DOHH2 (cell line): Measurements from ENCODE around the gene TREML4.
"Not testable (repeated sequence)": the region's sequence is repeated elsewhere in the genome, so short reads cannot be mapped to it uniquely, and the experiment has no call there.

Experiments
- H3F3A ChIP-seq: fragments of 200-600 bp; sonication (generic), shearing (Covaris generic); 2 replicates; pipeline ENCODE4 v1.6.0; 2016; ENCODE audit warnings: antibody characterized with exemption, mild to moderate bottlenecking; ENCODE audit not compliant: control insufficient read depth, insufficient read depth
- H3K27ac ChIP-seq: fragments of 200-600 bp; sonication (generic); 2 replicates; pipeline ENCODE4 v1.5.1; 2014; ENCODE audit warnings: low read depth, mild to moderate bottlenecking, low read length, moderate library complexity
- H3K27me3 ChIP-seq: fragments of 200-600 bp; sonication (generic); 2 replicates; pipeline ENCODE4 v1.6.1; 2014; ENCODE audit warnings: mild to moderate bottlenecking, low read length, mixed read lengths; ENCODE audit not compliant: control insufficient read depth
- H3K36me3 ChIP-seq: fragments of 200-600 bp; sonication (generic); 2 replicates; pipeline ENCODE4 v1.6.1; 2014; ENCODE audit warnings: mild to moderate bottlenecking, low read length, moderate library complexity, mixed read lengths; ENCODE audit not compliant: control insufficient read depth
- H3K4me1 ChIP-seq: fragments of 200-600 bp; sonication (generic); 2 replicates; pipeline ENCODE4 v1.6.1; 2014; ENCODE audit warnings: mild to moderate bottlenecking, low read length, mixed read lengths; ENCODE audit not compliant: control insufficient read depth
- H3K4me2 ChIP-seq: fragments of 200-600 bp; sonication (generic); 2 replicates; pipeline ENCODE4 v1.6.0; 2014; ENCODE audit warnings: mild to moderate bottlenecking, low read length, moderate library complexity
- H3K4me3 ChIP-seq: fragments of 200-600 bp; sonication (generic); 2 replicates; pipeline ENCODE4 v1.5.1; 2014; ENCODE audit warnings: mild to moderate bottlenecking, low read length, mixed read lengths
- H3K79me2 ChIP-seq: fragments of 200-600 bp; sonication (generic); 2 replicates; pipeline ENCODE4 v1.6.1; 2014; ENCODE audit warnings: mild to moderate bottlenecking, low read length, mixed read lengths; ENCODE audit not compliant: control insufficient read depth
- H3K9me2 ChIP-seq: fragments of 200-600 bp; sonication (generic); replicated peaks from 2 replicates; pipeline ENCODE4 v1.6.1; 2014; ENCODE audit warnings: mild to moderate bottlenecking, low read length, mixed read lengths; ENCODE audit not compliant: control insufficient read depth
- H3K9me3 ChIP-seq: fragments of 200-600 bp; sonication (generic); 2 replicates; pipeline ENCODE4 v1.6.1; 2014; ENCODE audit warnings: antibody characterized with exemption, low read length, mixed read lengths; ENCODE audit not compliant: control insufficient read depth, insufficient read depth
- H4K20me1 ChIP-seq: fragments of 200-600 bp; sonication (generic); 2 replicates; pipeline ENCODE4 v1.6.0; 2014; ENCODE audit warnings: low read depth, mild to moderate bottlenecking, antibody characterized with exemption, low read length, moderate library complexity; ENCODE audit not compliant: control insufficient read depth, insufficient read depth
- EZH2phosphoT487 ChIP-seq: fragments of 200-600 bp; sonication (generic); IDR thresholded peaks from 2 replicates; pipeline ENCODE4 v1.6.1; 2017; ENCODE audit warnings: borderline replicate concordance, mild to moderate bottlenecking, antibody characterized with exemption, low read length, moderate library complexity, mixed read lengths
- TF ChIP-seq, protein P1 (sequence below): fragments of 200-600 bp; sonication (generic); IDR thresholded peaks from one replicate; pipeline ENCODE4 v1.5.1; 2014; ENCODE audit warnings: antibody characterized with exemption, mild to moderate bottlenecking, low read depth, low read length; ENCODE audit not compliant: poor library complexity, severe bottlenecking

TREML4 gene

DNA sequence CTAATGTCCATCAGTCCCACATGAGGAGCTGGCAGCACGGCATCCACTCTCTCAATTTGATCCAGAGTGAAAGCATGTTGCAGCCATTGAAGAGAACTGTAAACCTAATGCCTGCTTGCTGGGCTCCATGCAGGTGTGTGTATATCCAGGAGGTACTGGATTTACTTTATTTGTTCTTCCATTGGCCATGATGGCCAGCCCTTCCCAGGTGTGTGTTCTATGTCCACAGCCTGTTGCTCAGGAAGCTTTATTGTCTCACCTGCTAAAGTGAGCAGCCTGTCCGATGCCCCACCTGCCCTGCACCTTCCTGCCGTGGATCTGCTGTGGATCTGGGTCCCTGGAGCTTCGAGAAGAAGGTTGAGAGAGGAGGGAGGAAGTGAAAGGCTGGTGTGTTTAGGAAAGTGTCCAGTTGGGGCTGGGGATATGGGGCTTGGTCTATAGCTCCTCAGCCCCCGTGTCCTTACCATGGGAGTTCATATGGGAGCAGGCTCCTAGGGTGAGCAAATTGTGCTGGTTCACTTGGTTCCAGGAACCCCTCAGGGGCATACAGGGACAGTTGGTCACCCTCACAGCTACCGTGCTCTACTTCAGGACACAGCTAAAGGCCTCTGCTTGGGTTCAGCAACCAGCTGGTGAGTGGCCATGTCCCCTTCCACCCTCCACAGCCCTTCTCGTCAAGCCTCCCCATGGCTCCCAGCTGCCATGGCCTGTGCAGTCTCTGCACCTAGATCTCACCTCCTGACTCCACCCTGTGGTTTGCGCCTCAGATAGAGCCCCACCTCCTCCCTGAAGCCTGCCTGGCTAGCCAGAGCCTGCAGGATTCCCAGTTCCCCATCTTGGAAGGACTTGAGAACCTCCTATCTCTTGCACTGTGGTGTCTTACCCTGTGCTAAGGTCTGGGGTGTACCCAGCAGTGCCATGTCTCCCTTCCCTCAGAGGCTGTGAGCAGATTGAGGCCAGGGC, 39.9 kb upstream of the TREML4 start:
- Histone ChIP-seq H3K9me2 (no peaks in the 10 kb centered on the region), H3K79me2 (no peaks in the 10 kb centered on the region), H3K36me3 (no peaks in the 10 kb centered on the region), H3K27me3 (no peaks in the 10 kb centered on the region), H3K4me2 (no peak overlapping the region), H3F3A (no peaks in the 10 kb centered on the region), H3K4me1 (peaks cover 8% of the 10 kb centered on the region), H3K4me3 (no peak overlapping the region), H4K20me1 (no peaks in the 10 kb centered on the region), H3K9me3 (peaks cover 14% of the 10 kb centered on the region; the same call in 1 of the 2 replicates), H3K27ac (no peak overlapping the region)
- TF ChIP-seq EZH2phosphoT487: no peak
- TF ChIP-seq, protein P1, sequence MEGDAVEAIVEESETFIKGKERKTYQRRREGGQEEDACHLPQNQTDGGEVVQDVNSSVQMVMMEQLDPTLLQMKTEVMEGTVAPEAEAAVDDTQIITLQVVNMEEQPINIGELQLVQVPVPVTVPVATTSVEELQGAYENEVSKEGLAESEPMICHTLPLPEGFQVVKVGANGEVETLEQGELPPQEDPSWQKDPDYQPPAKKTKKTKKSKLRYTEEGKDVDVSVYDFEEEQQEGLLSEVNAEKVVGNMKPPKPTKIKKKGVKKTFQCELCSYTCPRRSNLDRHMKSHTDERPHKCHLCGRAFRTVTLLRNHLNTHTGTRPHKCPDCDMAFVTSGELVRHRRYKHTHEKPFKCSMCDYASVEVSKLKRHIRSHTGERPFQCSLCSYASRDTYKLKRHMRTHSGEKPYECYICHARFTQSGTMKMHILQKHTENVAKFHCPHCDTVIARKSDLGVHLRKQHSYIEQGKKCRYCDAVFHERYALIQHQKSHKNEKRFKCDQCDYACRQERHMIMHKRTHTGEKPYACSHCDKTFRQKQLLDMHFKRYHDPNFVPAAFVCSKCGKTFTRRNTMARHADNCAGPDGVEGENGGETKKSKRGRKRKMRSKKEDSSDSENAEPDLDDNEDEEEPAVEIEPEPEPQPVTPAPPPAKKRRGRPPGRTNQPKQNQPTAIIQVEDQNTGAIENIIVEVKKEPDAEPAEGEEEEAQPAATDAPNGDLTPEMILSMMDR: no peak

DNA sequence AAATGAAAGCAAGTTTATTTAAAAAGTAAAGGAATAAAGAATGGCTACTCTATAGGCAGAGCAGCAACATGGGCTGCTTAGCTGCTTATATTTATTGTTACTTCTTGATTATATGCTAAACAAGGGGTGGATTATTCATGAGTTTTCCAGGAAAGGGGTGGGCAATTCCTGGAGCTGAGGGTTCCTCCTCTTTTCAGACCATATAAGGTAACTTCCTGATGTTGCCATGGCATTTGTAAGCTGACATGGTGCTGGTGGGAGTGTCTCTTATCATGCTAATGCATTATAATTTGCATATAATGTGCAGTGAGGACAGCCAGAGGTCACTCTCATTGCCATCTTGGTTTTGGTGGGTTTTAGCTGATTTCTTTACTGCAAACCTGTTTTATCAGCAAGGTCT, 39.1 kb upstream of the TREML4 start:
- not testable (repeated sequence) for H3K9me2 ChIP-seq, H3K4me1 ChIP-seq, H3K27me3 ChIP-seq, H3K36me3 ChIP-seq, H3F3A ChIP-seq, H3K4me2 ChIP-seq, H3K79me2 ChIP-seq, H3K4me3 ChIP-seq, H3K27ac ChIP-seq, H4K20me1 ChIP-seq
- peaks cover 14% of the 10 kb centered on the region; the same call in 1 of the 2 replicates for H3K9me3 ChIP-seq

DNA sequence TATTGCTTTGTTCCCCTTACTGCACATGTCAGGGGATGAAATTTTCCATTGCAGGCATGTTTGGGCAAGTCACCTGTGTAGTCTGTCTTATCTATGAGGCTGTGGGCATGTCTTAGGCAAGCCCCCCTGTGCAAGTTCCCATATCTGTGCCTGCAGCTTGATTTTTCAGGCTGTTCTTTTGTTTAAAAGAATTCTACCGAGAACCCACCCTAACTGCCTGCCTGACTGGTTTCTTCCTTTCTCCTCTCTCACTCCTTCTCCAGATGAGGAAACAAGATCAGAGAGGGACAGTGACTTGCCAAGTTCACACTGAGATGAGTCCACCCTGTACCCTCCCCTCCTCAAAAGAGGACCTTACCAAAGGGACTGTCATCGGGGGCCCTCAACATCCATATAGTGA, 38.2 kb upstream of the TREML4 start:
- TF ChIP-seq, protein P1: no peak
- Histone ChIP-seq H3K27me3 (no peaks in the 10 kb centered on the region), H4K20me1 (no peaks in the 10 kb centered on the region), H3K36me3 (no peaks in the 10 kb centered on the region), H3F3A (no peaks in the 10 kb centered on the region), H3K4me2 (no peak overlapping the region), H3K9me2 (no peaks in the 10 kb centered on the region), H3K4me3 (no peak overlapping the region), H3K79me2 (no peaks in the 10 kb centered on the region), H3K27ac (no peak overlapping the region), H3K4me1 (peaks cover 7% of the 10 kb centered on the region; the same call in 1 of the 2 replicates), H3K9me3 (peaks cover 14% of the 10 kb centered on the region; the same call in 1 of the 2 replicates)

DNA sequence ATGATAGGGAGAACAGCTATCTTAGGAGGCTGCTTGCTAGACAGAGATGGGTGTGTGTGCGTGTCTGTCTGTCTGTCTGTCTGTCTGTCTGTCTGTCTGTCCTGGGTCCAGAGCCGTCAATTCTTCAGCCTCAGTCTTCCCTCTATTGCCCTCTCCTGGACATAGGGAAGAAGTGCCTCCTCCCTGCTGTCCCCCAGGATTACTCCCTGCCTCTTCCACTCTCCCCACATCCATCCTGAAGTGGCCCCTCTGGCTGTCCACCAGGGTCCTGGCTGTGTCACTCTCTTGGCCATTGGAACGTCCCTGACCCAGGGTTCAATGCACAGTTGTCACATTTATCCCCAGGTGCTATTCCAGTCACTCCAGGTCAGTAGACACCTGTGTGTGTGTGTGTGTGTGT, 37.4 kb upstream of the TREML4 start:
- Histone ChIP-seq H3K27me3 (no peaks in the 10 kb centered on the region), H3K4me1 (peaks cover 7% of the 10 kb centered on the region; the same call in 1 of the 2 replicates)
- TF ChIP-seq, protein P1: no peak
- no peak for TF ChIP-seq EZH2phosphoT487

More for the DNA sequence above, 37.4 kb upstream of the TREML4 start:
- Histone ChIP-seq H3K27ac (no peak overlapping the region), H3K36me3 (no peaks in the 10 kb centered on the region), H4K20me1 (no peaks in the 10 kb centered on the region), H3K4me2 (no peak overlapping the region), H3K9me2 (no peaks in the 10 kb centered on the region), H3K4me3 (no peak overlapping the region), H3K9me3 (peaks cover 14% of the 10 kb centered on the region; the same call in 1 of the 2 replicates), H3F3A (no peaks in the 10 kb centered on the region), H3K79me2 (no peaks in the 10 kb centered on the region)
